Mononuclear cell (primary cell): ENCODE results near the gene ATP1B3. TPM values are rescaled to one million over a fixed set of nuclear protein-coding genes. Genes with fewer than 3 reads are reported as not detected.
"Not testable (repeated sequence)": the region's sequence is repeated elsewhere in the genome, so short reads cannot be mapped to it uniquely, and the experiment has no call there.

Experiments
- H3K27me3 ChIP-seq: 2 replicates; pipeline ENCODE4 v1.6.0; 2011; ENCODE audit warnings: low read length, control low read depth; ENCODE audit not compliant: insufficient read depth
- H3K4me1 ChIP-seq: 2 replicates; pipeline ENCODE4 v1.5.1; 2011; ENCODE audit warnings: mild to moderate bottlenecking, low read length, control low read depth; ENCODE audit not compliant: insufficient read depth
- H3K4me3 ChIP-seq: 2 replicates; pipeline ENCODE4 v1.5.1; 2011; ENCODE audit warnings: mild to moderate bottlenecking, low read length, moderate library complexity
- H3K9me3 ChIP-seq: 2 replicates; pipeline ENCODE4 v1.5.1; 2011; ENCODE audit warnings: low read depth, mild to moderate bottlenecking, control low read depth, low read length
- total RNA-seq: library from RNA; depleted of rRNA; stranded (reverse); fragments of >200 nt; gene quantifications from one replicate; pipeline ENCODE4 v1.2.3, GENCODE V29; 2012

Gene ATP1B3
- total RNA-seq, 1 donor: 16.8 TPM

DNA sequence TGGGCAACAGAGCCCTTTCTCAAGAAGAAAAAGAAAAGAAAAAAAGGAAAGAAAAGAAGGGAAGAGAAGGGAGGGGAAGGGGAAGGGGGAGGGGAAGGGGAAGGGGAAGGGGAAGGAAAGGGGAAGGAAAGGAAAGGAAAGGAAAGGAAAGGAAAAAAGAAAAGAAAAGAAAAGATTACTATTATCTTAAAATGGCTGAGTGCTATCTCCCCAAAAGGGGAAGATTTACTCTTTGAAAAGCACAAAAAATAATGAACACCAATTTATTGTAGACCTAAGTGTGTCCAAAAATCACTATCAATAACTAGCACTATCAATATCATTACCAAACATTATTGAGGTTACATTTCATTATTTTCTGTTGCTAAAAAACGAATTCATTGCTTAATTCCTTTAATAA lies 89.0 kb downstream of the ATP1B3 start:
- Histone ChIP-seq H3K4me3 (no peak overlapping the region), H3K27me3 (no peaks in the 10 kb centered on the region), H3K4me1 (no peaks in the 10 kb centered on the region), H3K9me3 (no peaks in the 10 kb centered on the region)

DNA sequence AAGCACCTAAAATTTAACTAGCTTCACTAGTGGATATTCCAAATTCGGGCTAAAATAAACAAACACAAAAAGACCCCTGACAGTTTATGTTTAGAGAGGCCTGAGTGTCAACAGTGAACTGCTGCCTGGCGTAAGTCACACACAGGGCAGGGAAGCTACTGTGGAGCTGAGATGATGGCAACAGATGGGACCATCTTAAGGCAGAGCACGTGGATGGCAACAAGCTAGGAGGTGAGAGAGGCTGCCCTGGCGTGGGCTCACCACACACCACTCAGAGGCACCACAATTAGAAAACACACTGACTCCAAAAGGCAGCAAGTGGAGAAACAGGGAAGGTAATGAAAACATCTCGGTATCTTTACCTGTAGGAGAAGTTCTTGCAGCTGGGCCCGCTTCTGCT lies 93.3 kb downstream of the ATP1B3 start:
- Histone ChIP-seq H3K27me3 (no peaks in the 10 kb centered on the region), H3K9me3 (no peaks in the 10 kb centered on the region), H3K4me3 (no peak overlapping the region), H3K4me1 (no peaks in the 10 kb centered on the region)

DNA sequence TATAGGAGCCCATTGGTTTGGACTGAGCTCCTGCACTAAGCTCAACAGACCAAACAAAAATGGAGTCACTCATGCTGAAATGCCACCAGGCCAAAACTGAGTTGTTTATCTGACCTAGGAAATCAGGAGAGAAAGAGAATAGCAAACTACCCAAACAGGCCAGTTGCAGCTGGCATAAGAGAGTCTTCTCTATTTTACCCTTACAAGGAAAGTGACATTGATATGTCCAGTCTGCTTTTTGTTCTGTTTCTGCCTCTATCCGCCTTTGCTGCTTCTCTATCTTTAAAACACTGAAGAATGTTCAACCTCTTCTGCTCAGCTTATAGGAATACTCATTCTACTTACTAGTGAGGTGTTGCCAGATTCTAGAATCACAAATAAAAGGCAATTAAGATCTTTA lies 95.1 kb downstream of the ATP1B3 start:
- no peaks in the 10 kb centered on the region for H3K4me1 ChIP-seq
- no peaks in the 10 kb centered on the region for H3K27me3 ChIP-seq
- no peaks in the 10 kb centered on the region for H3K9me3 ChIP-seq
- H3K4me3 ChIP-seq: no peak overlapping the region

DNA sequence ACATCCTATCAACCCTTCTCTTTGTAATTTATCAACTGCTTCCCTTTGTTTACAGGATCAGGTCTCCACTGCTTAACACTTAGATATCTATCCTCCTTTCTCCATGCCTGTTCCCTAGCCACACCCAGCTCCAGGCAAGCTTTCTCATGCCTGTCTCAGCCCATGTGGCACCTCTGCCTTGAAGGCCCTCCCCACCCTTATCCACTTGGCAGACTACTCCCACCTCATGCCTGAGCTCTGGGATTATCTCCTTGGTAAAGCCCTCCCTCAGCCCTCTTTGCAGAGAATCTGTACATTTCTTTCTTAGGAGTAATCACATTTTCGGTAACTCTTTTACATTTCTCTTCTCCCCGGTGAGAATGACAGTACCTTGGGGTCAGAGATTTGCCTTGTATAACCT lies 96.0 kb downstream of the ATP1B3 start:
- H3K4me3 ChIP-seq: no peak overlapping the region
- H3K9me3 ChIP-seq: no peaks in the 10 kb centered on the region
- H3K27me3 ChIP-seq: no peaks in the 10 kb centered on the region
- no peaks in the 10 kb centered on the region for H3K4me1 ChIP-seq

DNA sequence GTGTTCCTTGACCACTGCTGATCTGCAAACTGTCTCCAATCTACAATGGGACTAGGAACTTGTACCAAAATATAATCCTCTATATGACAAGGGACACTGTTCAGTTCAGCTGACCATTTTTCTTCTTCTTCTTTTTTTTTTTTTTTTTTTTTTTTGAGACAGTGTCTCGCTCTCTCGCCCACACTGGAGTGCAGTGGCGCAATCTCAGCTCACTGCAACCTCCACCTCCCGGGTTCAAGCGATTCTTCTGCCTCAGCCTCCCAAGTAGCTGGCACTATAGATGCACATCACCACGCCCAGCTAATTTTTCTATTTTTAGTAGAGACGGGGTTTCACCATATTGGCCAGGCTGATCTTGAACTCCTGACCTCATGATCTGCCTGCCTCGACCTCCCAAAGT lies 98.3 kb downstream of the ATP1B3 start:
- not testable (repeated sequence) for H3K9me3 ChIP-seq, H3K4me1 ChIP-seq, H3K4me3 ChIP-seq, H3K27me3 ChIP-seq

Other genes with a start within 250 kb of the ATP1B3 start
- 68.8 TPM for gene RNF7, start 138.3 kb upstream of the ATP1B3 start, total RNA-seq
- 0.10 TPM for gene GRK7, start 113.2 kb upstream of the ATP1B3 start, total RNA-seq